T-helper 22 cell (primary cell): ENCODE data around the gene PKP1.

Source experiments
- DNase-seq: peaks from one replicate; pipeline ENCODE4 v3.0.0-alpha.2; 2020; ENCODE audit warnings: low read depth

PKP1 gene

GRCh38 chr1:201369209-201369608, 85.9 kb downstream of the PKP1 start:
- no peak for DNase-seq

GRCh38 chr1:201370500-201370899, 87.2 kb downstream of the PKP1 start:
- DNase-seq, result no peak

GRCh38 chr1:201371276-201371675, 88.0 kb downstream of the PKP1 start:
- DNase-seq, result no peak

GRCh38 chr1:201371792-201372191, 88.5 kb downstream of the PKP1 start:
- DNase-seq, result no peak

- no peak for DNase-seq
Measured at GRCh38 chr1:201374364-201374763, 91.1 kb downstream of the PKP1 start.

GRCh38 chr1:201375169-201375568, 91.9 kb downstream of the PKP1 start:
- DNase-seq, result no peak

- DNase-seq, result no peak
Measured at GRCh38 chr1:201376107-201376463, 92.8 kb downstream of the PKP1 start.

- no peak for DNase-seq
Measured at GRCh38 chr1:201376464-201377374, 93.4 kb downstream of the PKP1 start.

- no peak for DNase-seq
Measured at GRCh38 chr1:201377611-201378092, 94.3 kb downstream of the PKP1 start, which contains the start of gene TNNT2. TNNT2 (minus strand) TSS chr1:201377680; CDS start chr1:201373254, 4,426 bp downstream.

- no peak for DNase-seq
Measured at GRCh38 chr1:201378804-201379203, 95.5 kb downstream of the PKP1 start.

GRCh38 chr1:201379733-201380242, 96.5 kb downstream of the PKP1 start:
- no peak for DNase-seq

- no peak for DNase-seq
Measured at GRCh38 chr1:201381130-201381529, 97.8 kb downstream of the PKP1 start.
